ENCODE results near the gene RCBTB2.

GRCh38 chr13:48505597-48506091 lies 27.2 kb downstream of the RCBTB2 start:
- TF ChIP-seq CTCF (IDR thresholded peaks at IDR 0.05), result no peak
- TF ChIP-seq POLR2A (IDR thresholded peaks at IDR 0.05), result no peak

All from thyroid gland (tissue), 4 donors.